DND-41 (cell line): ENCODE data around the gene CATSPERD.

Experiments used
- EZH2 ChIP-seq: IDR thresholded peaks from 3 replicates; pipeline ENCODE4 v1.6.1; 2012; ENCODE audit warnings: borderline replicate concordance, low read depth, mild to moderate bottlenecking, moderate library complexity, low read length, inconsistent platforms; ENCODE audit not compliant: severe bottlenecking
- TF ChIP-seq, protein P1 (sequence below): IDR thresholded peaks from 2 replicates; pipeline ENCODE4 v1.5.1; 2012; ENCODE audit warnings: borderline replicate concordance, low read length, moderate library complexity, mild to moderate bottlenecking; ENCODE audit not compliant: poor library complexity, severe bottlenecking; ENCODE audit errors: extremely low read depth

GRCh38 chr19:5690955-5691821 lies 29.2 kb upstream of the CATSPERD start:
- TF ChIP-seq, protein P1, sequence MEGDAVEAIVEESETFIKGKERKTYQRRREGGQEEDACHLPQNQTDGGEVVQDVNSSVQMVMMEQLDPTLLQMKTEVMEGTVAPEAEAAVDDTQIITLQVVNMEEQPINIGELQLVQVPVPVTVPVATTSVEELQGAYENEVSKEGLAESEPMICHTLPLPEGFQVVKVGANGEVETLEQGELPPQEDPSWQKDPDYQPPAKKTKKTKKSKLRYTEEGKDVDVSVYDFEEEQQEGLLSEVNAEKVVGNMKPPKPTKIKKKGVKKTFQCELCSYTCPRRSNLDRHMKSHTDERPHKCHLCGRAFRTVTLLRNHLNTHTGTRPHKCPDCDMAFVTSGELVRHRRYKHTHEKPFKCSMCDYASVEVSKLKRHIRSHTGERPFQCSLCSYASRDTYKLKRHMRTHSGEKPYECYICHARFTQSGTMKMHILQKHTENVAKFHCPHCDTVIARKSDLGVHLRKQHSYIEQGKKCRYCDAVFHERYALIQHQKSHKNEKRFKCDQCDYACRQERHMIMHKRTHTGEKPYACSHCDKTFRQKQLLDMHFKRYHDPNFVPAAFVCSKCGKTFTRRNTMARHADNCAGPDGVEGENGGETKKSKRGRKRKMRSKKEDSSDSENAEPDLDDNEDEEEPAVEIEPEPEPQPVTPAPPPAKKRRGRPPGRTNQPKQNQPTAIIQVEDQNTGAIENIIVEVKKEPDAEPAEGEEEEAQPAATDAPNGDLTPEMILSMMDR: no peak
- TF ChIP-seq EZH2: no peak
